Parathyroid adenoma (tissue), 2 donors: ENCODE data around the gene SLC40A1.

ENCODE experiments used
- H2AFZ ChIP-seq: fragments of 300-600 bp; sonication (generic); one replicate; pipeline ENCODE4 v1.7.0; 2017; ENCODE audit warnings: antibody characterized with exemption, mild to moderate bottlenecking
- H3K27ac ChIP-seq: fragments of 300-600 bp; sonication (generic); one replicate; pipeline ENCODE4 v1.7.0; 2017
- H3K27me3 ChIP-seq: fragments of 300-600 bp; sonication (generic); one replicate; pipeline ENCODE4 v1.7.0; 2017; ENCODE audit warnings: low read length; ENCODE audit not compliant: control insufficient read depth, insufficient read depth
- H3K36me3 ChIP-seq: fragments of 300-600 bp; sonication (generic); one replicate; pipeline ENCODE4 v1.7.0; 2017; ENCODE audit warnings: low read length; ENCODE audit not compliant: control insufficient read depth, insufficient read depth
- H3K4me1 ChIP-seq: fragments of 300-600 bp; sonication (generic); one replicate; pipeline ENCODE4 v1.7.0; 2017; ENCODE audit warnings: control low read depth
- H3K4me2 ChIP-seq: fragments of 300-600 bp; sonication (generic); one replicate; pipeline ENCODE4 v1.7.0; 2017; ENCODE audit warnings: low read length
- H3K4me3 ChIP-seq: fragments of 300-600 bp; sonication (generic); one replicate; pipeline ENCODE4 v1.7.0; 2017; ENCODE audit warnings: low read depth, low read length
- H3K79me2 ChIP-seq: fragments of 300-600 bp; sonication (generic); one replicate; pipeline ENCODE4 v1.7.0; 2017; ENCODE audit warnings: control low read depth
- H3K9ac ChIP-seq: fragments of 300-600 bp; sonication (generic); one replicate; pipeline ENCODE4 v1.7.0; 2017; ENCODE audit warnings: mild to moderate bottlenecking
- H3K9me3 ChIP-seq: fragments of 300-600 bp; sonication (generic); one replicate; pipeline ENCODE4 v1.7.0; 2017; ENCODE audit warnings: low read length; ENCODE audit not compliant: control insufficient read depth
- CTCF ChIP-seq: fragments of 300-600 bp; sonication (generic); IDR thresholded peaks from one replicate; pipeline ENCODE4 v1.7.0; 2017; ENCODE audit warnings: antibody characterized with exemption, mild to moderate bottlenecking
- donor health status: primary hyperparathyroidism.

Gene SLC40A1

GRCh38 chr2:189511210-189511959 lies 69.2 kb downstream of the SLC40A1 start:
- no peaks in the 10 kb centered on the region for H3K27me3 ChIP-seq
- no peak overlapping the region for H3K27ac ChIP-seq
- no peak overlapping the region for H3K4me3 ChIP-seq
- no peak for TF ChIP-seq CTCF
- H3K4me1 ChIP-seq = no peaks in the 10 kb centered on the region
- no peak overlapping the region for H3K4me2 ChIP-seq
- no peaks in the 10 kb centered on the region for H3K9me3 ChIP-seq
- H2AFZ ChIP-seq = no peak overlapping the region
- no peaks in the 10 kb centered on the region for H3K36me3 ChIP-seq
- no peaks in the 10 kb centered on the region for H3K79me2 ChIP-seq
- no peak overlapping the region for H3K9ac ChIP-seq
